ENCODE data around the gene APOBEC3F.
"Not testable (repeated sequence)": the region's sequence is repeated elsewhere in the genome, so short reads cannot be mapped to it uniquely, and the experiment has no call there.

Gene APOBEC3F

DNA sequence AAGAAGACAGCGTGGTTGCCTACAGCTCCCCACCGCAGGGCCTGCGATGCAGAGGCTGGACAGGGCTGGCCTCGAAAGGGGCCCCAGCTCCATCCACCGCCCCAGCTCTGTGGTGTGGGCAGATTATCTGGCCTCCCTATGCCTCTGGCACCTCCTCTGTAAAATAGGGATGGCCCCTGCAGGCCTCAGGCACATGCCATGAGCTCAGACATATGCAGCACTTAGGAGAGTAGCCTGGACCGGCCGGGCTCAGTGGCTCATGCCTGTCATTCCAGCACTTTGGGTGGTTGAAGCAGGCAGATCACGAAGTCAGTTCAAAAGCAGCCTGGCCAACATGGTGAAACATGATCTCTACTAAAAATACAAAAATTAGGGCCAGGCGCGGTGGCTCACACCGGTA lies 12.4 kb upstream of the APOBEC3F start:
- no peak for DNase-seq

- DNase-seq, result no peak
Measured at GRCh38 chr22:39029227-39029626, 11.4 kb upstream of the APOBEC3F start.

DNA sequence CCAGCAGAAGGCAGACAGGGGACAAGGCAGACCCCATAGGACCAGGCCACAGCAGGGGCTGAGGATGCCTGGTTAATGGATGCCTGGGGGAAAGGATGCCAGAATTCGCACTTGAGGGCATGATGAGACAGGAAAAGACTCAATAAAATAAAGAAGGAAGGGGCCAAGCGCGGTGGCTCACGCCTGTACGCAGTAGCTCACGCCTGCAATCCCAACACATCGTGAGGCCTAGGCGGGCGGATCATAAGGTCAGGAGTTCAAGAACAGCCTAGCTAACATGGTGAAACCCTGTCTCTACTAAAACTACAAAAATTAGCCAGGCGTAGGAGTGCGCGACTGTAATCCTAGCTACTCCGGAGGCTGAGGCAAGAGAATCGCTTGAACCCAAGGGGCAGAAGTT lies 10.0 kb upstream of the APOBEC3F start:
- no peak for DNase-seq

GRCh38 chr22:39031434-39032295 lies 9.0 kb upstream of the APOBEC3F start:
- DNase-seq, result not testable (repeated sequence)

DNA sequence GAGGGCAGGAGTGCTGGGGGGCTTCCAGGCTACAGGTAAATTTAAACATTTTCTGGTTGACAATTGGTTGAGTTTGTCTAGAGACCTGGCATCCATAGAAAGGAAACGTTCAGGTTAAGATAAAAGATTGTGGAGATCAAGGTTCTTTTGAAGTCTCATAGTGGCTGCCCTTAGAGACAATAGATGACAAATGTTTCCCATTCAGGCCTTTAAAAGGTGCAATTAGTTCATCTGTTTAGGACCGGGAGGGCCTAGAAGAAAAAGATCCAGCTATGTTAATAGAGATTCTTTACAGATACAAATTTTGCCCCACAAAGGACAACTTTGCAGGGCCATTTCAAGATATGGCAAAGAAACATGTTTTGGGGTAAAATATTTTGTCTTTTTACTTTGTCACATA lies 3.6 kb upstream of the APOBEC3F start:
- not testable (repeated sequence) for DNase-seq

GRCh38 chr22:39039306-39040126 lies 1.1 kb upstream of the APOBEC3F start:
- no peak for DNase-seq

- DNase-seq, result not testable (repeated sequence)
Measured at GRCh38 chr22:39040155-39040537, 518 bp upstream of the APOBEC3F start.

- DNase-seq, result no peak
Measured at GRCh38 chr22:39041908-39042307, 1.2 kb downstream of the APOBEC3F start.

DNA sequence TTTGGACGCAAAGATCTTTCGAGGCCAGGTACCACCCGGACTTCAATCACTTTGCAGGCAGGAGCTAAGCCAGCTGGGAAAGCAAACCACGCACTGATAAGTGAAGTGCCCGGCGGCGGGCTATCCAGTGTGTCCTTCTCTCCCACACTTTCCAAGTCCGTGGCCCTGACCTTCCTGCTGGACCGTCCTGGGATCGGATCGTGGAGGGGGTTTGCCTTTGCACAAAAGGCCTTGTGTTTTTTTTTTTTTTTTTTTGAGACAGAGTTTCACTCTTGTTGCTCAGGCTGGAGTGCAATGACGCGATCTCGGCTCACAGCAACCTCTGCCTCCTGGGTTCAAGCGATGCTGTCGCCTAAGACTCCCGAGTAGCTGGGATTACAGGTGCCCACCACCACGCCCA lies 2.4 kb downstream of the APOBEC3F start:
- DNase-seq, result not testable (repeated sequence)

- not testable (repeated sequence) for DNase-seq
Measured at GRCh38 chr22:39045136-39045535, 4.5 kb downstream of the APOBEC3F start.

DNA sequence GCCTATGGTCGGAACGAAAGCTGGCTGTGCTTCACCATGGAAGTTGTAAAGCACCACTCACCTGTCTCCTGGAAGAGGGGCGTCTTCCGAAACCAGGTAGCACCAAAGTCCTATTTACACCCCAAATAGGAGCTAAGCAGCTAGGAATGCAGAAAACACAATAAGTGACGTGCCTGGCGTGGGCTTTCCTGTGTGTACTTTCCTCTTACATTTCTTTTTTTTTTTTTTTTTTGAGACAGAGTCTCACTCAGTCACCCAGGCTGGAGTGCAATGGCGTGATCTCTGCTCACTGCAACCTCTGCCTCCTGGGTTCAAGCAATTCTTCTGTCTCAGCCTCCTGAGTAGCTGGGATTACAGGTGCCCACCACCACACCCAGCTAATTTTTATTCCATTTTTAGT lies 8.8 kb downstream of the APOBEC3F start:
- DNase-seq, result not testable (repeated sequence)

- not testable (repeated sequence) for DNase-seq
Measured at GRCh38 chr22:39051844-39052495, 11.3 kb downstream of the APOBEC3F start.

- no peak for DNase-seq
Measured at GRCh38 chr22:39055658-39056057, 15.0 kb downstream of the APOBEC3F start.

DNA sequence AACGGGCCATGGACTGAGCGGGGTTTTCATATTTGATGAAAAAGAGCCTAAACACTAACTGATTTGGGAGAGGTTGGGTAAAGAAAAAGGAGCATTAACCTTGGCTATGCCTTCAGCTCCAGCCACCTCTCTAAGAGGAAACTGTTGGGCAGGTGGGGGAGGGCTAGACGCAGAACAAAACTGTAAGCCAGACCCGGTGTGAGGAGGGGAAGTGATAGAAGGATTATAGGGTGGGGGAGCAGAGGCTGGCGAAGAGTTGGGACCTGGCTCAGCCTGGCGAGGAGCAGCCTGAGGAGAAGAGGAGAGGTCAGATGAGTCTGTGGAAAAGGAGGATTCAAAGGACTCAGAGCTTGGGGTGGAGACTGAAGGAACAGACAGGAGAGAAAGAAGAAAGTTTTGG lies 20.6 kb downstream of the APOBEC3F start:
- not testable (repeated sequence) for DNase-seq

- DNase-seq, result not testable (repeated sequence)
Measured at GRCh38 chr22:39061951-39062350, 21.3 kb downstream of the APOBEC3F start.

DNA sequence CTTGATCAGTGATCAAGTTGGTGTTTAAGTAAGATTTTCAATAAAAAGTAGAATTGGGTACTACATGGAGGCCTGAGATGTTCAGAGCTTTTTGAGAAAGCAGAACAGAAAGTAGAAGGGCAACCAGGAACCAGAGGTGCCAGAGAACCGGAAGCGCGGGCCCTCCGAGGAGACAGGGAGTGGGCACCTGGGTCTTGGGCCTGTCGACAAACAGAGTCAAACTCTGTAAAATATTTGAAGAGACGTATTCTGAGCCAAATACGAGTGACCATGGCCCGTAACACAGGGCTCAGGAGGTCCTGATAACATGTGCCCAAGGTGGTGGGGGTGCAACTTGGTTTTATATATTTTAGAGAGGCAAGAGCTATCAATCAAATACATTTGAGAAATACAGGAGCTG lies 23.2 kb downstream of the APOBEC3F start:
- not testable (repeated sequence) for DNase-seq

GRCh38 chr22:39066442-39067276 lies 26.0 kb downstream of the APOBEC3F start:
- not testable (repeated sequence) for DNase-seq

DNA sequence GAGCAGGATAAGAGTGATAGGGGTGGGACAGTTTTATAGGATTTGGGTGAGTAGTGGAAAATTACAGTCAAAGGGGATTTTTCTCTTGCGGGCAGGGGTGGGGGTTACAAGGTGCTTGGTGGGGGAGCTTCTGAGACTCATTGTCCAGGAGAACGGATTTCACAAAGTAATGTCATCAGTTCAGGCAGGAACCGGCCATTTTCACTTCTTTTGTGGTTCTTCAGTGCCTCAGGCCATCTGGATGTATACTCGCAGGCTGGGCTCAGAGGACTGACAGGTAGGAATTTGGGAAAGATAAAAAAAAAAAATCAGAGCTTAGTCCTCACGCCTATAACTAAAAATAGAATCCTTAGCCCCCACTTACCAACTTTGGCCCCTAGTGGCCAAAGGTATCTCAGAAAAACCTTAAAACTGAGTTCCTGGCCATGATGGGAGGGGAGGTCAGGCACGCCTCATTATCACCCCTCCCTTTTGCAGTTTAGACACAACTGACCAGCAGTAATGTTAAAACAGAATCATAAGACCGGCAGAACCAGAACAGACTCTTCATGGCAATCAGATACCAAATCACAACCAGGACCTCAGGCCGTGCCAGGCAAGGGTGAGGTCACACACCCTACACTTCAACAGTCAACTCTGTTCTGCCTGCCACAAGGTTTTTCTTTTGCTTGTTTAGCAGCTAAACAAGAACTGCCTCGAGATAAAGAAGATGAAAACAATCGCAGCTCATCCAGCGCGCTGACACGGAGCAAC lies 27.5 kb downstream of the APOBEC3F start:
- no peak for DNase-seq

DNA sequence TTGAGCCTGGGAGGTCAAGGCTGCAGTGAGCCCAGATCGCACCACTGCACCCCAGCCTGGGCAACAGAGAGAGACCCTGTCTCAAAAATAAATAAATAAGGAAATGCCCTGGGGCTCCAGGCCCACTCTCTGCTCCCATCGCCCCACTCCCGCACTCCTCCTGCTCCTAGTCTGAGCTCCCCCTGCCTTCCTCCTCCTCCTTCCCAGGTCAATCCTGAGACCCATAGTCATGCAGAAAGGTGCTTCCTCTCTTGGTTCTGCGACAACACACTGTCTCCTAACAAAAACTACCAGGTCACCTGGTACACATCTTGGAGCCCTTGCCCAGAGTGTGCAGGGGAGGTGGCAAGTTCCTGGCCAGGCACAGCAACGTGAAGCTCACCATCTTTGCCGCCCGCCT lies 29.5 kb downstream of the APOBEC3F start:
- DNase-seq, result no peak

GRCh38 chr22:39072581-39072981 lies 31.9 kb downstream of the APOBEC3F start:
- DNase-seq, result not testable (repeated sequence)

- no peak for DNase-seq
Measured at GRCh38 chr22:39073981-39074380, 33.3 kb downstream of the APOBEC3F start.

Measured in HCEC 1CT (cell line).